ENCODE data around the gene NRF1. TPM values are rescaled to one million over a fixed set of nuclear protein-coding genes. Genes with fewer than 3 reads are reported as not detected.
"Not testable (repeated sequence)": the region's sequence is repeated elsewhere in the genome, so short reads cannot be mapped to it uniquely, and the experiment has no call there.

Gene NRF1
- total RNA-seq: 3.1 TPM

DNA sequence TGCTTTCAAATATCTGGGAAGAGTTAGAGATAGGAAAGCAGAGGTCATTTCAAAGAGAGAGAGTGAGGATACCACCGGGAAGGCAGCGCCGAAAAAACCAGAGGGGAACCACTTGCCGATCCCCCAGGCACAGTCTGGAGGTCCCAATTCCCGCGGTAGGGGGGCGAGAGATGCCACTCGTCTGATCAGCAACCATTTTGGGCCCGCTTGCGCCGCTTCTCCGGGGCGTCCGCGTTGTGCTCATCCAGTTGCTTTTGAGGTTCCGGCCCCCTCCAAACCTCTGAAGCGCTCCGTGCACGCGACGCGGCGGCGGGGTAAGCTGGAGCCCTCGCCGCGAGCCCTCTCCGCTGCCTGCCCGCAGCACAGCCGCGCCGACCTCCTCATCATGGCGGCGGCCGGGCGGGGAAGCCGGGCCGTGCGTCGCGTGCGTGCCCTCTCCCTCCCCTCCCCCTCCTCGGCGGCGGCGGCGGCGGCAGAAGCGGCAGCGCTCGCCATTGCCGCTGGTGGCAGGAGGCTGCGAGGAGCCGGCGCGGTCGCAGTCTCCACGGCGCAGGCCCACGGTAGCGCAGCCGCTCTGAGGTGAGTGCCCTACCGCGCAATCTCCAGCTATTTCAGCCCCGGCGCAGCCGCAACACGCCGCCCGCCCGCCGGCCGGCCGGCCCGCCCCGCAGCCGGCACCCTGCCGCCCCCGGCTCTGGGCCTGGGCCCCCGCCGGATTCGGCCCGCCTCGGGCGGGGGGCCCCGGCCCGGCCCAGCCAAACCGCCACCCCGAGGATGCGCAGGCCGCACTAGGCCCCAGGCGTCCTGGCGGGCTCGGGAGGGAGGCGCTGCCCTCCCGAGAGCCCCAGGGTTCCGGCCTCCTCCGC lies at the start of gene NRF1:
NRF1 (plus strand) TSS at position 475 of the 866 bp plus-strand sequence. CDS start 45,632 bp downstream, outside the sequence.
- peak; percentile 45 to 93 for DNase-seq (ENCODE audit: low spot score in 2 of 2)
- H3K36me3 ChIP-seq: no peaks in the 10 kb centered on the region
- intact Hi-C loops (cut with DNase I): loop anchor here (2.0 to 5.0 kb wide), 4 partner anchors 179 to 829 kb away; partner anchors contain the start of gene CEP41
- TF ChIP-seq, protein P1, sequence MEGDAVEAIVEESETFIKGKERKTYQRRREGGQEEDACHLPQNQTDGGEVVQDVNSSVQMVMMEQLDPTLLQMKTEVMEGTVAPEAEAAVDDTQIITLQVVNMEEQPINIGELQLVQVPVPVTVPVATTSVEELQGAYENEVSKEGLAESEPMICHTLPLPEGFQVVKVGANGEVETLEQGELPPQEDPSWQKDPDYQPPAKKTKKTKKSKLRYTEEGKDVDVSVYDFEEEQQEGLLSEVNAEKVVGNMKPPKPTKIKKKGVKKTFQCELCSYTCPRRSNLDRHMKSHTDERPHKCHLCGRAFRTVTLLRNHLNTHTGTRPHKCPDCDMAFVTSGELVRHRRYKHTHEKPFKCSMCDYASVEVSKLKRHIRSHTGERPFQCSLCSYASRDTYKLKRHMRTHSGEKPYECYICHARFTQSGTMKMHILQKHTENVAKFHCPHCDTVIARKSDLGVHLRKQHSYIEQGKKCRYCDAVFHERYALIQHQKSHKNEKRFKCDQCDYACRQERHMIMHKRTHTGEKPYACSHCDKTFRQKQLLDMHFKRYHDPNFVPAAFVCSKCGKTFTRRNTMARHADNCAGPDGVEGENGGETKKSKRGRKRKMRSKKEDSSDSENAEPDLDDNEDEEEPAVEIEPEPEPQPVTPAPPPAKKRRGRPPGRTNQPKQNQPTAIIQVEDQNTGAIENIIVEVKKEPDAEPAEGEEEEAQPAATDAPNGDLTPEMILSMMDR (IDR thresholded peaks at IDR 0.05): peak in 2 of 3 experiments; percentile 10 to 39
- peak within 1 kb of the TSS; percentile 93 to 99 for H3K27ac ChIP-seq
- H3K27me3 ChIP-seq: no peaks in the 10 kb centered on the region
- peak within 1 kb of the TSS; percentile 69 to 91 for H3K4me3 ChIP-seq
- peaks cover 6 to 26% of the 10 kb centered on the region in 2 donors for H3K4me1 ChIP-seq
- no peaks in the 10 kb centered on the region for H3K9me3 ChIP-seq

DNA sequence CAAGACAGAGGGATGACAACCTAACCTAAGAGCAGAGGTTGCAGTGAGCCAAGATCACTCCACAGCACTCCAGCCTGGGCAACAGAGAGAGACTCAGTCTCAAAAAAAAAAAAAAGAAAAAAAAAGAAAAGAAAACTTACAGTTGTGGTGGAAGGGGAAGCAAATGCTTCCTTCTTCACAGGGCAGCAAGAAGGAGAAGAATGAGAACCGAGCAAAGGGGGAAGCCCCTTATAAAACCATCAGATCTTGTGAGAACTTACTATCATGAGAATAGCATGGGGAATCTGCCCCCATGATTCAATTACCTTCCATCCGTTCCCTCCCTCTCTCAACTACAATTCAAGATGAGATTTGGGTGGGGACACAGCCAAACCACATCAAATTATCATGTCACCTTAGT lies 45.2 kb upstream of the NRF1 start:
- H3K4me1 ChIP-seq; H3K9me3 ChIP-seq; H3K27me3 ChIP-seq; DNase-seq (ENCODE audit: low spot score in 2 of 2); intact Hi-C loops (cut with DNase I); H3K4me3 ChIP-seq; H3K36me3 ChIP-seq; H3K27ac ChIP-seq: not testable (repeated sequence)

DNA sequence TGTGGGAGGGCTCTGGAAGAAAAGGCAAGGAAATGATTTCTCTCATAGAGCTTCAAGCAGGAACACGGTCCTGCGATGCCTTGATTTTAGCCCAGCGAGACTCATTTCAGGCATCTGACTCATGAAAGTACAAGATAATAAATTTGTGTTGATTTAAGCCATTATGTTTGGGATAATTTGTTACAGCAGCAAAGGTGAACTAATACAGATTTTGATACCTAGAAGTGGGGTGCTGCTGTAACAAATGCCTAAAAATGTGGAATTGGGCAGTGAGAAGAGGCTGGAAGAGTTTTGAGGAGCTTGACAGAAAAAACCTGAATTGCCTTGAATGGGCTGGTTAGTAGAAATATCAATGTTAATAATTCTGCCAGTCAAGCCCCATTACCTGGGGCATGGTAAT lies 44.1 kb upstream of the NRF1 start:
- intact Hi-C loops (cut with DNase I): no loop called here
- Histone ChIP-seq H3K9me3 (no peaks in the 10 kb centered on the region), H3K4me3 (no peak overlapping the region), H3K4me1 (no peaks in the 10 kb centered on the region), H3K27me3 (no peaks in the 10 kb centered on the region), H3K36me3 (no peaks in the 10 kb centered on the region), H3K27ac (no peak overlapping the region)
- TF ChIP-seq, protein P1 (IDR thresholded peaks at IDR 0.05): no peak
- no peak for DNase-seq (ENCODE audit: low spot score in 2 of 2)

DNA sequence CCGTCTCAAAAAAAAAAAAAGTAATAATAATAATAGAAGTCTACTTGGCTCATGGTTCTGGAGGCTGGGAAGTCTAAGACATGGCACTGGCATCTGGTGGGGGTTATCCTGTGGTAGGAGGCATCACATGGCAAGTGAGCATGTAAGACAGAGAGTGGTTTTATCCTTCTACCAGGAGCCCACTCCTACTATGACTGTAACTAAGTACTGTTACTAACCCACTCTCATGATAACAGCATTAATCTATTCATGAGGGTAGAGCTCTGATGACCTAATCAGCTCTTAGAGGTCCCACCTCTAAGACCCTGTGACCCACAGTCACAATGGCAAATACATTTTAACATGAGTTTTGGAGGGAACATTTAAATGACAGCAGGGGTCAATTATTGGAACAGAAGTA lies 43.3 kb upstream of the NRF1 start:
- Histone ChIP-seq H3K4me3 (no peak overlapping the region), H3K27me3 (no peaks in the 10 kb centered on the region), H3K9me3 (no peaks in the 10 kb centered on the region), H3K36me3 (no peaks in the 10 kb centered on the region), H3K4me1 (no peaks in the 10 kb centered on the region), H3K27ac (no peak overlapping the region)
- TF ChIP-seq, protein P1 (IDR thresholded peaks at IDR 0.05): no peak
- DNase-seq (ENCODE audit: low spot score in 2 of 2): no peak
- intact Hi-C loops (cut with DNase I): no loop called here

DNA sequence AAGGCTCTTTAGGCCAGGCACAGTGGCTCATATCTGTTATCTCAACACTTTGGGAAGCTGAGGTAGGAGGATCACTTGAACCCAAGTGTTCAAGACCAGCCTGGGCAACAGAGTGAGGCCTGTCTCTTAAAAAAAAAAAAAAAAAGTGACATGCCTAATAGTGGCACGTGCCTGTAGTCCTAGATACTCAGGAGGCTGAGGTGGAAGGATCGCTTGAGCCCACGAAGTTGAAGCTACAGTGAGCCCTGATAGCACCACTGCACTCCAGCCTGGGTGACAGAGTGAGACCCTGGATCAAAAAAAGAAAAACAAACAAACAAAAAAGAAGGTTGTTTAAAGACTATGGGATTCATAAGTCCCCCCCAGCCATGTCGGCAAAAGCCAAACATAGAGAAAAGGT lies 42.2 kb upstream of the NRF1 start:
- no peak overlapping the region for H3K4me3 ChIP-seq
- no peaks in the 10 kb centered on the region for H3K27me3 ChIP-seq
- no peaks in the 10 kb centered on the region for H3K36me3 ChIP-seq
- DNase-seq (ENCODE audit: low spot score in 2 of 2): no peak
- H3K9me3 ChIP-seq: no peaks in the 10 kb centered on the region
- H3K27ac ChIP-seq: no peak overlapping the region
- H3K4me1 ChIP-seq: no peaks in the 10 kb centered on the region
- TF ChIP-seq, protein P1 (IDR thresholded peaks at IDR 0.05): no peak
- intact Hi-C loops (cut with DNase I): no loop called here

DNA sequence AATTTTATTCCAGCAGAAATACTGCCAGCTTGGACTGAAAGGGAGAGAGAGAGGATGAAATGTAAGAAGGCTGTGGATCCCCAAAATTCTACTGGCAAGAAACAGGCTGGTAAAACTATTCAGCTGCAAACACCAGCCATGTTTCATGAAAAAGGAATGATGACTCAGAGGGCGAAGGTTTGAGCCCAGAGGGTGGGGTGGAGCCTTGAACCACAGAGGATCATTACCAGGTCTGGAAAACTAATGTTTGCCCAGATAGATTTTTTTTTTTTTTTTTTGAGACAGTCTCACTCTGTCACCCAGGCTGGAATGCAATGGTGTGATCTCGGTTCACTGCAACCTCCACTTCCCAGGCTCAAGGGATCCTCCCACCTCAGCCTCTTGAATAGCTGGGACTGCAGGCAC lies 41.7 kb upstream of the NRF1 start:
- no peak for DNase-seq (ENCODE audit: low spot score in 2 of 2)
- intact Hi-C loops (cut with DNase I): no loop called here
- Histone ChIP-seq H3K4me1 (no peaks in the 10 kb centered on the region), H3K4me3 (no peak overlapping the region), H3K9me3 (no peaks in the 10 kb centered on the region), H3K27me3 (no peaks in the 10 kb centered on the region), H3K36me3 (no peaks in the 10 kb centered on the region), H3K27ac (no peak overlapping the region)
- TF ChIP-seq, protein P1 (IDR thresholded peaks at IDR 0.05): no peak
